Measurements from ENCODE around the gene CD48. TPM values are rescaled to one million over a fixed set of nuclear protein-coding genes. Genes with fewer than 3 reads are reported as not detected.
A peak's percentile ranks its signal among the peaks of the same experiment; 100 is the strongest.

Gene CD48
- total and polyA plus RNA-seq, 2 donors (not counting 1 experiment from before 2014, with no cell fraction given): 252 to 428 TPM

DNA sequence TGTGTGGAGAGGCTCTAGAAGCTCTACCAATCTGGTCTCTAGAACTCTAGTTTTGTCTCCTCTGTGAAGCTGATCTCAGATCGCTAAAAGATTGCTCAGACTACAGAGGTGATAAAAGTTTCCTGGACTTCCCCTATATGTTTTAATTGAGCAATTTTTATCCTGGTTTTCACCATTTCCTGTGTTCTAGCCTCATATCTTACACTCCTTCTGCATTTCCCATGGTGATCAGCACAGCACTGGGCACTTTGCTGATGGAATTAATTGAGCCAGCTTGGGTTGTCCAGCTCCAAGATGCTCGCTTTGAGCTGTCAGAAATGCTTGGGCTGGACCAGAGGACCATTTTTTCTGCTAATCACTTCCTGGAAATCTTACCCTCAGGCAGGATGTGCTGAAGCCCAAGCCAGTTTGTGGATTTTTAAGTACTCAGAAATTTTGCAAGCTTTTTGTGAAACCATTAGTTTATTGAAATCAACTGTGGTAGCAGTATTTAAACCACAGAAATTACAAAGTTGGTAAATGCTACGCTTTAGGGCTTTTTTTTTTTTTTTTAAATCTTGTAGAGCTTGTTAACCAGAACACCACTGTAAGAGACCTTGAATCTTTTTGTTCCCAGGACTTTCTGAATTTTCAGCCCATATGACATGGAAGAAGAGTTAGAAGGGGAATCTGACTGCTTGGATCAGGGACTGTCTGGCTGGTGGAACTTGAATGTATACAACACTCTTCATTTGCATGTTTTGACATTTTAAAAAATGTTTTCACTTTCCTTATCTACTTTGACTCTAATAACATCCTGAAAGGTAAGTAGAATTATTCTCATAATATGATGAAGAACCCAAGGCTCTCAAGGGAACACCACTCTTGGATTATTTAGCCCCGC is 28.4 kb downstream of the CD48 start:
- H3K9ac ChIP-seq (ENCODE audit: low read length): no peak overlapping the region
- peaks cover 26% of the 10 kb centered on the region for H4K20me1 ChIP-seq (ENCODE audit: control insufficient read depth, insufficient read depth, low read length, poor library complexity, severe bottlenecking)
- no peak overlapping the region for H3K4me3 ChIP-seq (ENCODE audit: control extremely low read depth in 1 of 5, extremely low read depth in 1 of 5, insufficient read depth in 1 of 5, low read depth in 2 of 5, low read length in 4 of 5)
- Mint-ChIP-seq H3K27ac (peak overlapping the region; percentile 72), H3K27me3 (no peaks in the 10 kb centered on the region), H3K9me3 (ENCODE audit: insufficient read depth) (peaks cover 5% of the 10 kb centered on the region), H3K4me1 (peaks cover 61% of the 10 kb centered on the region), H3K4me3 (peak overlapping the region; percentile 35)
- intact Hi-C loops (cut with micrococcal nuclease): no loop called here
- no peak for TF ChIP-seq EZH2 (IDR thresholded peaks at IDR 0.05; ENCODE audit: borderline replicate concordance, insufficient read depth, low read depth, low read length, poor library complexity, severe bottlenecking)
- TF ChIP-seq, protein P1, sequence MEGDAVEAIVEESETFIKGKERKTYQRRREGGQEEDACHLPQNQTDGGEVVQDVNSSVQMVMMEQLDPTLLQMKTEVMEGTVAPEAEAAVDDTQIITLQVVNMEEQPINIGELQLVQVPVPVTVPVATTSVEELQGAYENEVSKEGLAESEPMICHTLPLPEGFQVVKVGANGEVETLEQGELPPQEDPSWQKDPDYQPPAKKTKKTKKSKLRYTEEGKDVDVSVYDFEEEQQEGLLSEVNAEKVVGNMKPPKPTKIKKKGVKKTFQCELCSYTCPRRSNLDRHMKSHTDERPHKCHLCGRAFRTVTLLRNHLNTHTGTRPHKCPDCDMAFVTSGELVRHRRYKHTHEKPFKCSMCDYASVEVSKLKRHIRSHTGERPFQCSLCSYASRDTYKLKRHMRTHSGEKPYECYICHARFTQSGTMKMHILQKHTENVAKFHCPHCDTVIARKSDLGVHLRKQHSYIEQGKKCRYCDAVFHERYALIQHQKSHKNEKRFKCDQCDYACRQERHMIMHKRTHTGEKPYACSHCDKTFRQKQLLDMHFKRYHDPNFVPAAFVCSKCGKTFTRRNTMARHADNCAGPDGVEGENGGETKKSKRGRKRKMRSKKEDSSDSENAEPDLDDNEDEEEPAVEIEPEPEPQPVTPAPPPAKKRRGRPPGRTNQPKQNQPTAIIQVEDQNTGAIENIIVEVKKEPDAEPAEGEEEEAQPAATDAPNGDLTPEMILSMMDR (IDR thresholded peaks at IDR 0.05): no peak
- H3K9me3 ChIP-seq (ENCODE audit: control extremely low read depth in 1 of 3, control insufficient read depth in 2 of 3, insufficient read depth in 1 of 3, low read length in 2 of 3): no peaks in the 10 kb centered on the region
- peaks cover 40 to 48% of the 10 kb centered on the region in 2 donors for H3K4me1 ChIP-seq (ENCODE audit: control insufficient read depth in 2 of 2, insufficient read depth in 2 of 2, low read length in 2 of 2)
- H3K4me2 ChIP-seq (replicated peaks; ENCODE audit: low read depth, low read length, poor library complexity, severe bottlenecking): peak overlapping the region; percentile 38
- CTCF ChIA-PET: interaction anchor here (0.5 to 7.7 kb wide), 25 partner anchors 8 to 458 kb away, joined by 3 to 123 read pairs (median 4); partner anchors contain the start of genes CD48, ITLN2 and LY9
- no peak overlapping the region for H2AFZ ChIP-seq (ENCODE audit: insufficient read depth, low read depth, low read length, poor library complexity, severe bottlenecking)
- ATAC-seq (ENCODE audit: low read depth) (peak; percentile 34), DNase-seq (peak; percentile 30)
- WGBS (ENCODE audit: insufficient coverage): 100% methylated on average over 1 of the region's 4 CpGs
- H3K79me2 ChIP-seq (ENCODE audit: control insufficient read depth, insufficient read depth, low read length): peaks cover 86% of the 10 kb centered on the region
- H3K27me3 ChIP-seq (replicated peaks in 1 of 4; ENCODE audit: control extremely low read depth in 1 of 4, control insufficient read depth in 3 of 4, insufficient read depth in 4 of 4, low read length in 3 of 4): no peaks in the 10 kb centered on the region
- POLR2A ChIA-PET: interaction anchor here (0.6 to 1.2 kb wide), 2 partner anchors 32 to 58 kb away, joined by 3 read pairs; no protein-coding TSS in a partner anchor
- H3K36me3 ChIP-seq (replicated peaks in 1 of 2; ENCODE audit: control extremely low read depth in 1 of 2, control insufficient read depth in 1 of 2, extremely low read depth in 1 of 2, insufficient read depth in 2 of 2, low read length in 1 of 2): peaks cover 5 to 77% of the 10 kb centered on the region in 2 experiments
- H3K27ac ChIP-seq (ENCODE audit: low read length in 2 of 2): peak overlapping the region; percentile 45 to 82

DNA sequence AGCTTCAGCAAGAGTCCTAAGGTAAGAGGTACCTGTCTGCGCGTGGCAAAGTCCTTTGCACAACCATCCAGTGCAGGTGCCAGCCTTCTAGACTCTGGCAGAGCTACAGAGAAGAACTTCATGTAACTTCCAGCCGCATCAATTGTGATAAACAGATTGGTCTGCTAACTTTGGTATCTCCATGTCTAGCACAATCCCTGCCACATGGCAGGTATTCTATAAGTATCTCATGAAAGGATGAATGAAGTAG is 29.8 kb downstream of the CD48 start:
- Histone ChIP-seq H3K9ac (ENCODE audit: low read length) (no peak overlapping the region), H4K20me1 (ENCODE audit: control insufficient read depth, insufficient read depth, low read length, poor library complexity, severe bottlenecking) (peaks cover 26% of the 10 kb centered on the region), H3K27me3 (replicated peaks in 1 of 4; ENCODE audit: control extremely low read depth in 1 of 4, control insufficient read depth in 3 of 4, insufficient read depth in 4 of 4, low read length in 3 of 4) (no peaks in the 10 kb centered on the region), H3K27ac (ENCODE audit: low read length in 2 of 2) (peak overlapping the region in 1 of 2 donors; percentile 82), H3K9me3 (ENCODE audit: control extremely low read depth in 1 of 3, control insufficient read depth in 2 of 3, insufficient read depth in 1 of 3, low read length in 2 of 3) (no peaks in the 10 kb centered on the region), H3K4me2 (replicated peaks; ENCODE audit: low read depth, low read length, poor library complexity, severe bottlenecking) (no peak overlapping the region), H3K4me1 (ENCODE audit: control insufficient read depth in 2 of 2, insufficient read depth in 2 of 2, low read length in 2 of 2) (peaks cover 40 to 48% of the 10 kb centered on the region in 2 donors), H2AFZ (ENCODE audit: insufficient read depth, low read depth, low read length, poor library complexity, severe bottlenecking) (no peak overlapping the region), H3K4me3 (ENCODE audit: control extremely low read depth in 1 of 5, extremely low read depth in 1 of 5, insufficient read depth in 1 of 5, low read depth in 2 of 5, low read length in 4 of 5) (no peak overlapping the region), H3K36me3 (replicated peaks in 1 of 2; ENCODE audit: control extremely low read depth in 1 of 2, control insufficient read depth in 1 of 2, extremely low read depth in 1 of 2, insufficient read depth in 2 of 2, low read length in 1 of 2) (peaks cover 5 to 87% of the 10 kb centered on the region in 2 experiments), H3K79me2 (ENCODE audit: control insufficient read depth, insufficient read depth, low read length) (peaks cover 72% of the 10 kb centered on the region)
- ATAC-seq (ENCODE audit: low read depth): no peak
- no peak for TF ChIP-seq EZH2 (IDR thresholded peaks at IDR 0.05; ENCODE audit: borderline replicate concordance, insufficient read depth, low read depth, low read length, poor library complexity, severe bottlenecking)
- TF ChIP-seq, protein P1 (IDR thresholded peaks at IDR 0.05): no peak
- intact Hi-C loops (cut with micrococcal nuclease): loop anchor here (1.0 kb wide), 5 partner anchors 30 to 269 kb away; no protein-coding TSS in a partner anchor
- ChIA-PET POLR2A (interaction anchor here (1.0 kb wide), 1 partner anchor 87 kb away, joined by 3 read pairs; no protein-coding TSS in a partner anchor), CTCF (interaction anchor here (0.6 to 7.7 kb wide), 25 partner anchors 9 to 316 kb away, joined by 3 to 123 read pairs (median 5); partner anchors contain the start of genes CD48 and ITLN2)
- peaks cover 55% of the 10 kb centered on the region for H3K4me1 Mint-ChIP-seq
- H3K27ac Mint-ChIP-seq: peak overlapping the region; percentile 72
- no peak for DNase-seq
- 100% methylated on average over 3 of the region's 3 CpGs for WGBS (ENCODE audit: insufficient coverage)
- peaks cover 5% of the 10 kb centered on the region for H3K9me3 Mint-ChIP-seq (ENCODE audit: insufficient read depth)
- no peaks in the 10 kb centered on the region for H3K27me3 Mint-ChIP-seq
- H3K4me3 Mint-ChIP-seq: no peak overlapping the region
